ENCODE data around the gene TPGS1.

- TF ChIP-seq POLR2A (IDR thresholded peaks at IDR 0.05; ENCODE audit: low read length) = no peak
- TF ChIP-seq GATA1 (IDR thresholded peaks at IDR 0.05; ENCODE audit: low read depth, low read length) = no peak
Measured at GRCh38 chr19:539429-540030, 32.2 kb downstream of the TPGS1 start.
